HepG2 (cell line): ENCODE measurements around the gene FUCA1. TPM values are rescaled to one million over a fixed set of nuclear protein-coding genes. Genes with fewer than 3 reads are reported as not detected.

ENCODE experiments used
- ETV5 ChIP-seq: IDR thresholded peaks from 2 replicates; pipeline ENCODE4 v1.6.1; 2018; ENCODE audit warnings: missing biosample characterization, missing genetic modification reagents, inconsistent platforms, borderline replicate concordance
- KDM5A ChIP-seq: fragments of 200-600 bp; sonication (generic); IDR thresholded peaks from 2 replicates; pipeline ENCODE4 v1.7.0; 2018; ENCODE audit warnings: antibody characterized with exemption, mild to moderate bottlenecking, low read length, borderline replicate concordance
- KDM5B ChIP-seq: sonication (generic); formaldehyde crosslinking; IDR thresholded peaks from 2 replicates; pipeline ENCODE4 v1.4.0; 2020; ENCODE audit warnings: missing genetic modification reagents, mild to moderate bottlenecking, borderline replicate concordance
- SALL1 ChIP-seq: sonication (generic); formaldehyde crosslinking; IDR thresholded peaks from 2 replicates; pipeline ENCODE4 v1.8.0; 2022; ENCODE audit warnings: mild to moderate bottlenecking, missing genetic modification reagents
- SP2 ChIP-seq: sonication (generic); formaldehyde crosslinking; IDR thresholded peaks from 2 replicates; pipeline ENCODE4 v1.5.1; 2020; ENCODE audit warnings: mild to moderate bottlenecking, missing genetic modification reagents
- U2AF1 ChIP-seq: fragments of 200-400 bp; formaldehyde crosslinking; optimal IDR thresholded peaks from 2 replicates; pipeline ENCODE3; 2017; ENCODE audit warnings: mild to moderate bottlenecking, low read depth, low read length
- ZNF225 ChIP-seq: sonication (generic); formaldehyde crosslinking; IDR thresholded peaks from 2 replicates; pipeline ENCODE4 v1.4.0; 2020; ENCODE audit warnings: mild to moderate bottlenecking, missing genetic modification reagents
- ZNF274 ChIP-seq: sonication (generic); formaldehyde crosslinking; IDR thresholded peaks from 2 replicates; pipeline ENCODE4 v1.5.1; 2020; ENCODE audit warnings: mild to moderate bottlenecking, missing genetic modification reagents
- ZNF350 ChIP-seq: sonication (generic); formaldehyde crosslinking; IDR thresholded peaks from 2 replicates; pipeline ENCODE4 v1.4.0; 2020; ENCODE audit warnings: mild to moderate bottlenecking, low read depth, missing genetic modification reagents, borderline replicate concordance
- ZSCAN31 ChIP-seq: sonication (generic); formaldehyde crosslinking; IDR thresholded peaks from 2 replicates; pipeline ENCODE4 v1.5.0; 2020; ENCODE audit warnings: low read depth, mild to moderate bottlenecking, missing genetic modification reagents
- polyA plus RNA-seq, 8 experiments: library from polyadenylated mRNA; depleted of rRNA in 3 of 8; stranded (reverse) in 7 of 8; unstranded in 1 of 8; fragments of >200 nt; fragmentation: Illumina TruSeq in 4 of 8; extraction: Trizol in 4 of 8; gene quantifications; 2 replicates each; pipeline versions ENCODE4 v1.2.1 to v1.2.3, GENCODE V29; 2011 to 2016; ENCODE audit warnings: low read depth in 4 of 8, missing spikeins in 1 of 8, mixed read lengths in 1 of 8; ENCODE audit not compliant: insufficient read depth in 1 of 8
- total RNA-seq, 5 experiments: library from RNA; depleted of rRNA; stranded (reverse); fragments of >200 nt; fragmentation: Illumina TruSeq; extraction: Trizol; gene quantifications; 2 replicates each; pipeline ENCODE4 v1.2.3, GENCODE V29; 2016; ENCODE audit warnings: low read depth in 1 of 5
- TF ChIP-seq, protein P1 (sequence below): fragments of 450-650 bp; IDR thresholded peaks from 2 replicates; pipeline ENCODE4 v1.6.1; 2017
- TF ChIP-seq, protein P2 (sequence below): sonication (generic); formaldehyde crosslinking; IDR thresholded peaks from 2 replicates; pipeline ENCODE4 v1.5.1; 2020; ENCODE audit warnings: missing genetic modification reagents, mild to moderate bottlenecking, borderline replicate concordance
- TF ChIP-seq, protein P3 (sequence below): IDR thresholded peaks from 2 replicates; pipeline ENCODE4 v1.6.1; 2016; ENCODE audit warnings: missing compliant biosample characterization, missing genetic modification reagents, borderline replicate concordance
- TF ChIP-seq, protein P4 (sequence below): sonication (generic); formaldehyde crosslinking; IDR thresholded peaks from 2 replicates; pipeline ENCODE4 v1.5.0; 2020; ENCODE audit warnings: mild to moderate bottlenecking, missing genetic modification reagents, borderline replicate concordance

The FUCA1 gene
- total and polyA plus RNA-seq, 2 of the 13 experiments (the other 11 are each of a cell fraction or from before 2014, with no cell fraction given) = 32.7 to 33.6 TPM

DNA sequence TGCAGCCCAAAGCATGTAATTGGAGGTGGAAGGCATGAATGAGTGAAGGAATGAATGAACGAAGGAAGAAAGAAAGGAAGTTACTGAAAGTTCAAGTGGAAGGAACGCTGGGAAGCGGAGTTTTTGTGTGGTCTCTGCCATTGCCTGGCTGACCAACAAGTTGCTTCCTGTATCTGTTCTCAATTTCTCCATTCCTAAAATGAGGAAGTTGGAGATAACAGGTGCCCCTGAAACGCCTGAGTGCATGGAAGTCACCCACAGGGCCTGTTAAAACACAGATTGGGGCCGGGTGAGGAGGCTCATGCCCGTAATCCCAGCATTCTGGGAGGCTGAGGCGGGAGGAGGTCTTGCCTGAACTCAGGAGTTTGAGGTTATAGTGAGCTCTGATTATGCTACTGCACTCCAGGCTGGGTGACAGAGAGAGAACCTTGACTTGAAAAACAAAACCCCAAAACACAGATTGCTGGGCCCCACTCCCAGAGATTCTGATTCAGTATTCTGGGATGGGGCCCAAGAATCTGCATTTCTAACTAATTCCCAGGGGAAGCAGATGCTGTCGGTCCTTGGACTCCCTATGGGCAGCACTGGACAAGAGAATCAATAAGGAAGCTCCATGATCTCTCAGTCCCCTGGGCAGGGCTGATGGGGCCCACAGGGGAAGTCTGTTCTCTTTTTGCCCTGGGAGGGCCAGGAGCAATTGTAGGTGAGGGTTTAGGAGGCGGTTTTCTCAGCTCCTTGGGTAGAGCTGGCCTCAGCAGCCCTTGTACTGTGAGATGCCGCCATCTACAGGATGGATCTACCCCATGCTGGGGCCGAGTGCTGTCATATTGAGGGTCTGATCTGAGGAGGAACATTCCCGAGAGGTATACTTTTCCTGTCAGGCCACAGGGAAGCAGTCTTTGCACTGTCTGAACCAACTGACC, 48.4 kb upstream of the FUCA1 start (continued):
- TF ChIP-seq ETV5 (CRISPR knock-in tag) = peak; percentile 7; the same call in 1 of the 2 replicates
- TF ChIP-seq ZNF225 (CRISPR knock-in tag) = no peak
- TF ChIP-seq, protein P1, sequence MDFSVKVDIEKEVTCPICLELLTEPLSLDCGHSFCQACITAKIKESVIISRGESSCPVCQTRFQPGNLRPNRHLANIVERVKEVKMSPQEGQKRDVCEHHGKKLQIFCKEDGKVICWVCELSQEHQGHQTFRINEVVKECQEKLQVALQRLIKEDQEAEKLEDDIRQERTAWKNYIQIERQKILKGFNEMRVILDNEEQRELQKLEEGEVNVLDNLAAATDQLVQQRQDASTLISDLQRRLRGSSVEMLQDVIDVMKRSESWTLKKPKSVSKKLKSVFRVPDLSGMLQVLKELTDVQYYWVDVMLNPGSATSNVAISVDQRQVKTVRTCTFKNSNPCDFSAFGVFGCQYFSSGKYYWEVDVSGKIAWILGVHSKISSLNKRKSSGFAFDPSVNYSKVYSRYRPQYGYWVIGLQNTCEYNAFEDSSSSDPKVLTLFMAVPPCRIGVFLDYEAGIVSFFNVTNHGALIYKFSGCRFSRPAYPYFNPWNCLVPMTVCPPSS = no peak
- TF ChIP-seq SP2 (CRISPR knock-in tag) = no peak
- TF ChIP-seq, protein P2, sequence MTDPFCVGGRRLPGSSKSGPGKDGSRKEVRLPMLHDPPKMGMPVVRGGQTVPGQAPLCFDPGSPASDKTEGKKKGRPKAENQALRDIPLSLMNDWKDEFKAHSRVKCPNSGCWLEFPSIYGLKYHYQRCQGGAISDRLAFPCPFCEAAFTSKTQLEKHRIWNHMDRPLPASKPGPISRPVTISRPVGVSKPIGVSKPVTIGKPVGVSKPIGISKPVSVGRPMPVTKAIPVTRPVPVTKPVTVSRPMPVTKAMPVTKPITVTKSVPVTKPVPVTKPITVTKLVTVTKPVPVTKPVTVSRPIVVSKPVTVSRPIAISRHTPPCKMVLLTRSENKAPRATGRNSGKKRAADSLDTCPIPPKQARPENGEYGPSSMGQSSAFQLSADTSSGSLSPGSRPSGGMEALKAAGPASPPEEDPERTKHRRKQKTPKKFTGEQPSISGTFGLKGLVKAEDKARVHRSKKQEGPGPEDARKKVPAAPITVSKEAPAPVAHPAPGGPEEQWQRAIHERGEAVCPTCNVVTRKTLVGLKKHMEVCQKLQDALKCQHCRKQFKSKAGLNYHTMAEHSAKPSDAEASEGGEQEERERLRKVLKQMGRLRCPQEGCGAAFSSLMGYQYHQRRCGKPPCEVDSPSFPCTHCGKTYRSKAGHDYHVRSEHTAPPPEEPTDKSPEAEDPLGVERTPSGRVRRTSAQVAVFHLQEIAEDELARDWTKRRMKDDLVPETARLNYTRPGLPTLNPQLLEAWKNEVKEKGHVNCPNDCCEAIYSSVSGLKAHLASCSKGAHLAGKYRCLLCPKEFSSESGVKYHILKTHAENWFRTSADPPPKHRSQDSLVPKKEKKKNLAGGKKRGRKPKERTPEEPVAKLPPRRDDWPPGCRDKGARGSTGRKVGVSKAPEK (CRISPR knock-in tag) = no peak
- TF ChIP-seq, protein P3, sequence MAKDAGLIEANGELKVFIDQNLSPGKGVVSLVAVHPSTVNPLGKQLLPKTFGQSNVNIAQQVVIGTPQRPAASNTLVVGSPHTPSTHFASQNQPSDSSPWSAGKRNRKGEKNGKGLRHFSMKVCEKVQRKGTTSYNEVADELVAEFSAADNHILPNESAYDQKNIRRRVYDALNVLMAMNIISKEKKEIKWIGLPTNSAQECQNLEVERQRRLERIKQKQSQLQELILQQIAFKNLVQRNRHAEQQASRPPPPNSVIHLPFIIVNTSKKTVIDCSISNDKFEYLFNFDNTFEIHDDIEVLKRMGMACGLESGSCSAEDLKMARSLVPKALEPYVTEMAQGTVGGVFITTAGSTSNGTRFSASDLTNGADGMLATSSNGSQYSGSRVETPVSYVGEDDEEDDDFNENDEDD (CRISPR knock-in tag) = peak; percentile 19; the same call in 1 of the 2 replicates
- no peak for TF ChIP-seq ZSCAN31 (CRISPR knock-in tag)
- TF ChIP-seq KDM5A = no peak
- no peak for TF ChIP-seq ZNF274 (CRISPR knock-in tag)
- TF ChIP-seq KDM5B (CRISPR knock-in tag) = 0 out of 2 replicates have a peak, but pooled peaks have one; percentile 29
- TF ChIP-seq, protein P4, sequence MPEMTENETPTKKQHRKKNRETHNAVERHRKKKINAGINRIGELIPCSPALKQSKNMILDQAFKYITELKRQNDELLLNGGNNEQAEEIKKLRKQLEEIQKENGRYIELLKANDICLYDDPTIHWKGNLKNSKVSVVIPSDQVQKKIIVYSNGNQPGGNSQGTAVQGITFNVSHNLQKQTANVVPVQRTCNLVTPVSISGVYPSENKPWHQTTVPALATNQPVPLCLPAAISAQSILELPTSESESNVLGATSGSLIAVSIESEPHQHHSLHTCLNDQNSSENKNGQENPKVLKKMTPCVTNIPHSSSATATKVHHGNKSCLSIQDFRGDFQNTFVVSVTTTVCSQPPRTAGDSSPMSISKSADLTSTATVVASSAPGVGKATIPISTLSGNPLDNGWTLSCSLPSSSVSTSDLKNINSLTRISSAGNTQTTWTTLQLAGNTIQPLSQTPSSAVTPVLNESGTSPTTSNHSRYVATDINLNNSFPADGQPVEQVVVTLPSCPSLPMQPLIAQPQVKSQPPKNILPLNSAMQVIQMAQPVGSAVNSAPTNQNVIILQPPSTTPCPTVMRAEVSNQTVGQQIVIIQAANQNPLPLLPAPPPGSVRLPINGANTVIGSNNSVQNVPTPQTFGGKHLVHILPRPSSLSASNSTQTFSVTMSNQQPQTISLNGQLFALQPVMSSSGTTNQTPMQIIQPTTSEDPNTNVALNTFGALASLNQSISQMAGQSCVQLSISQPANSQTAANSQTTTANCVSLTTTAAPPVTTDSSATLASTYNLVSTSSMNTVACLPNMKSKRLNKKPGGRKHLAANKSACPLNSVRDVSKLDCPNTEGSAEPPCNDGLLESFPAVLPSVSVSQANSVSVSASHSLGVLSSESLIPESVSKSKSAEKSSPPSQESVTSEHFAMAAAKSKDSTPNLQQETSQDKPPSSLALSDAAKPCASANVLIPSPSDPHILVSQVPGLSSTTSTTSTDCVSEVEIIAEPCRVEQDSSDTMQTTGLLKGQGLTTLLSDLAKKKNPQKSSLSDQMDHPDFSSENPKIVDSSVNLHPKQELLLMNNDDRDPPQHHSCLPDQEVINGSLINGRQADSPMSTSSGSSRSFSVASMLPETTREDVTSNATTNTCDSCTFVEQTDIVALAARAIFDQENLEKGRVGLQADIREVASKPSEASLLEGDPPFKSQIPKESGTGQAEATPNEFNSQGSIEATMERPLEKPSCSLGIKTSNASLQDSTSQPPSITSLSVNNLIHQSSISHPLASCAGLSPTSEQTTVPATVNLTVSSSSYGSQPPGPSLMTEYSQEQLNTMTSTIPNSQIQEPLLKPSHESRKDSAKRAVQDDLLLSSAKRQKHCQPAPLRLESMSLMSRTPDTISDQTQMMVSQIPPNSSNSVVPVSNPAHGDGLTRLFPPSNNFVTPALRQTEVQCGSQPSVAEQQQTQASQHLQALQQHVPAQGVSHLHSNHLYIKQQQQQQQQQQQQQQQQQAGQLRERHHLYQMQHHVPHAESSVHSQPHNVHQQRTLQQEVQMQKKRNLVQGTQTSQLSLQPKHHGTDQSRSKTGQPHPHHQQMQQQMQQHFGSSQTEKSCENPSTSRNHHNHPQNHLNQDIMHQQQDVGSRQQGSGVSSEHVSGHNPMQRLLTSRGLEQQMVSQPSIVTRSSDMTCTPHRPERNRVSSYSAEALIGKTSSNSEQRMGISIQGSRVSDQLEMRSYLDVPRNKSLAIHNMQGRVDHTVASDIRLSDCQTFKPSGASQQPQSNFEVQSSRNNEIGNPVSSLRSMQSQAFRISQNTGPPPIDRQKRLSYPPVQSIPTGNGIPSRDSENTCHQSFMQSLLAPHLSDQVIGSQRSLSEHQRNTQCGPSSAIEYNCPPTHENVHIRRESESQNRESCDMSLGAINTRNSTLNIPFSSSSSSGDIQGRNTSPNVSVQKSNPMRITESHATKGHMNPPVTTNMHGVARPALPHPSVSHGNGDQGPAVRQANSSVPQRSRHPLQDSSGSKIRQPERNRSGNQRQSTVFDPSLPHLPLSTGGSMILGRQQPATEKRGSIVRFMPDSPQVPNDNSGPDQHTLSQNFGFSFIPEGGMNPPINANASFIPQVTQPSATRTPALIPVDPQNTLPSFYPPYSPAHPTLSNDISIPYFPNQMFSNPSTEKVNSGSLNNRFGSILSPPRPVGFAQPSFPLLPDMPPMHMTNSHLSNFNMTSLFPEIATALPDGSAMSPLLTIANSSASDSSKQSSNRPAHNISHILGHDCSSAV (CRISPR knock-in tag) = no peak
- TF ChIP-seq U2AF1 = no peak
- TF ChIP-seq SALL1 (CRISPR knock-in tag) = peak; percentile 57
- peak; percentile 20; the same call in 1 of the 2 replicates for TF ChIP-seq ZNF350 (CRISPR knock-in tag)
